Measurements from ENCODE around the gene HGFAC. TPM values are rescaled to one million over a fixed set of nuclear protein-coding genes. Genes with fewer than 3 reads are reported as not detected.

HGFAC gene
- total and polyA plus RNA-seq, 10 of the 15 experiments (the other 5 are each of a cell fraction or from before 2014, with no cell fraction given), result 0.38 TPM; not detected in 9

- H3K4me3 ChIP-seq, result no peak overlapping the region
- ATAC-seq (no peak), FAIRE-seq (no peak), DNase-seq (ENCODE audit: low read depth, low spot score) (no peak)
- intact Hi-C loops (cut with micrococcal nuclease; ENCODE audit: unreplicated experiment), result no loop called here
- H3K4me2 ChIP-seq (ENCODE audit: control insufficient read depth, insufficient read depth), result no peak overlapping the region
- H4K20me1 ChIP-seq (ENCODE audit: control insufficient read depth, insufficient read depth), result no peaks in the 10 kb centered on the region
- BruUV-seq (replicated peaks), result no TSS peak
- no peaks in the 10 kb centered on the region for H3K9me3 ChIP-seq (replicated peaks; ENCODE audit: control insufficient read depth, insufficient read depth, low read length)
- ChIA-PET CTCF (interaction anchor here (0.6 to 1.1 kb wide), 2 partner anchors 9 to 53 kb away, joined by 3 read pairs; no protein-coding TSS in a partner anchor), POLR2A (interaction anchor here (0.7 kb wide), 1 partner anchor 45 kb away, joined by 3 read pairs; no protein-coding TSS in a partner anchor), RAD21 (ENCODE audit: unreplicated experiment) (no interaction called here), SMC1A (ENCODE audit: uncharacterized antibody, unreplicated experiment) (interaction anchor here (0.5 kb wide), 1 partner anchor 230 kb away, joined by 3 read pairs; no protein-coding TSS in a partner anchor)
- no peaks in the 10 kb centered on the region for H3K4me1 ChIP-seq (ENCODE audit: control insufficient read depth, insufficient read depth, low read length)
- no peaks in the 10 kb centered on the region for H3K79me2 ChIP-seq (ENCODE audit: control insufficient read depth, insufficient read depth, low read length)
- H3K27me3 ChIP-seq (replicated peaks in 1 of 2; ENCODE audit: control insufficient read depth in 2 of 2, insufficient read depth in 2 of 2, low read length in 1 of 2), result no peaks in the 10 kb centered on the region; a peak in 1 of 4 replicates
- H3K9ac ChIP-seq (ENCODE audit: control insufficient read depth, insufficient read depth, low read length), result no peak overlapping the region
- TF ChIP-seq POLR2AphosphoS2 (IDR thresholded peaks at IDR 0.05; ENCODE audit: low read depth, low read length) (no peak), ESRRA (IDR thresholded peaks at IDR 0.05; ENCODE audit: low read length) (no peak), CHD1 (IDR thresholded peaks at IDR 0.05; ENCODE audit: low read depth, low read length) (no peak), FOXK2 (IDR thresholded peaks at IDR 0.05) (no peak), POU2F2 (IDR thresholded peaks at IDR 0.05; ENCODE audit: borderline replicate concordance, low read depth, low read length) (no peak), ATF2 (IDR thresholded peaks at IDR 0.05; ENCODE audit: low read length) (no peak), TARDBP (IDR thresholded peaks at IDR 0.05; ENCODE audit: borderline replicate concordance) (no peak), NFIC (IDR thresholded peaks at IDR 0.05; ENCODE audit: low read depth, low read length) (no peak), NR2C2 (IDR thresholded peaks at IDR 0.05; ENCODE audit: borderline replicate concordance, control insufficient read depth, insufficient read length, low read depth) (no peak), ZNF274 (IDR thresholded peaks at IDR 0.05; ENCODE audit: insufficient read depth, insufficient read length) (no peak), PAX5 (IDR thresholded peaks at IDR 0.05; ENCODE audit: borderline replicate concordance, low read depth, low read length) (no peak), BRCA1 (IDR thresholded peaks at IDR 0.05; ENCODE audit: low read depth, low read length) (no peak), ZBED1 (IDR thresholded peaks at IDR 0.05; ENCODE audit: borderline replicate concordance) (no peak), SUPT20H (IDR thresholded peaks at IDR 0.05; ENCODE audit: borderline replicate concordance, control insufficient read depth, low read depth, low read length) (no peak), PKNOX1 (IDR thresholded peaks at IDR 0.05) (no peak)
- WGBS (ENCODE audit: insufficient coverage, insufficient replicate concordance, low lambda C conversion rate, missing lambda C conversion rate), result 14% methylated on average over 13 of the region's 13 CpGs
- no peak overlapping the region for H3K27ac ChIP-seq (ENCODE audit: control insufficient read depth, insufficient read depth)
- H3K36me3 ChIP-seq (ENCODE audit: control insufficient read depth in 2 of 2, insufficient read depth in 2 of 2, low read length in 1 of 2), result no peaks in the 10 kb centered on the region
- in situ Hi-C loops (cut with MboI), result no loop called here
- H2AFZ ChIP-seq (ENCODE audit: control insufficient read depth, low read depth, low read length), result no peak overlapping the region
Observed at GRCh38 chr4:3473996-3474765, 32.4 kb downstream of the HGFAC start.

All from GM12878 (cell line).